Epidermal melanocyte (primary cell): Measurements from ENCODE around the gene BST1.

ENCODE experiments used
- DNase-seq: peaks from one replicate; pipeline ENCODE4 v3.0.0; 2011; ENCODE audit warnings: low spot score; ENCODE audit not compliant: insufficient read length

The BST1 gene

GRCh38 chr4:15702941-15703403 lies at the start of gene BST1:
Gene BST1, plus strand, starts transcription at chr4:15703065. Its CDS starts 80 bp downstream, at chr4:15703145.
- peak; percentile 59 for DNase-seq

DNA sequence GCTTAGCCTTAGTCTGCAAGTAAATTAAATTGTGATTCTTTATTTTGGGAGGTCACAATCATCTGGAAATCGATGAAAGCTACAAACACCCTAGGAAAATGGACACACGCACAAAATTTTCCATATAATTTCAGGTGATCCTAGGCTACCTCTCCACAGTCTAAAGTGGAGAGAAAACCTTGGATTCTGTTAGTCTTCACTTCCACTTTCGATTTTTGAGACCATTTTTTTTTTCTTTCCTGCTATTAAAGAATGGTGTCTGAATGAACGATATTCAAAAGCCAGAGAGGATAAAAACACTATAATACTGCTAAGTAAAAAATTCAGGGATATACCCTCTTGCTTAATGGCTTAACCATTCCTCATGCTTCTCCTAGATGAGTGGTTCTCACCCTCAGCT lies 49.4 kb upstream of the BST1 start:
- DNase-seq: no peak

GRCh38 chr4:15653864-15654592 lies 48.8 kb upstream of the BST1 start:
- no peak for DNase-seq

DNA sequence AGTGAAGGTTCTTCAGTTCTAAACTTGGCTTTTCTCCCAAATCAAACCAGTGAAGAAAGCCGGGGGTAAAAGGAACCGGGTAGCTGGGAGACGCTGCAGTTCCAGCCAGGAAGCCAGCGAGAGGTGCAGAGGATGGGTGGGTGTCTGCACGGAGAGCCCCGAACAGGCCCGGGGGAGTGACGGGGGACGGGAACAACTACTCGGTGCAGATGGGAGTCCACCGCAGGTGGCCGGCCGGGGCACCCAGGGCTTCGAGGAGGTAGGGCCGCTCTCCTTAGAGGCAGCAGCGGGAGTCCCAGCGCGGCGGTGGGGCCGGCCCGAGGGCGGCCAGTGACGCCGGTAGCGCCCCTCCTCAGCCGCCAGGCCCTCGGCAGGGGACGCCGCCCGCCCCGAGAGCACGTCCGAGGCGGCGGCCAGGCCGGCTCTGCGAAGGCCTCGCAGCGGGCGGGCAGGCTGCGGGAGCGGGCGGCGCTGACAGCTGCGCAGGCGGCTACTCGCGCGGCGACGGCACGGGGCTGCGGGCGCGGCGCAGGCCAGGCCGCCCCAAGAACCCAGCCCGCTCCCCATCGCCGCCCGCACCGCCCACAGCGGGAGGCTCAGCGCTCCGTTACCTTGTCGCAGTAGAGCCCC lies 48.2 kb upstream of the BST1 start:
- DNase-seq: no peak

GRCh38 chr4:15655223-15656037 lies 47.4 kb upstream of the BST1 start, which contains the start of gene FBXL5:
Gene FBXL5, minus strand, starts transcription at chr4:15655357. Its CDS starts 70 bp downstream, at chr4:15655287.
- peak; percentile 91 for DNase-seq

- DNase-seq: no peak
Observed at GRCh38 chr4:15656038-15656470, 46.8 kb upstream of the BST1 start.

- DNase-seq: no peak
Observed at GRCh38 chr4:15657366-15657765, 45.5 kb upstream of the BST1 start.

DNA sequence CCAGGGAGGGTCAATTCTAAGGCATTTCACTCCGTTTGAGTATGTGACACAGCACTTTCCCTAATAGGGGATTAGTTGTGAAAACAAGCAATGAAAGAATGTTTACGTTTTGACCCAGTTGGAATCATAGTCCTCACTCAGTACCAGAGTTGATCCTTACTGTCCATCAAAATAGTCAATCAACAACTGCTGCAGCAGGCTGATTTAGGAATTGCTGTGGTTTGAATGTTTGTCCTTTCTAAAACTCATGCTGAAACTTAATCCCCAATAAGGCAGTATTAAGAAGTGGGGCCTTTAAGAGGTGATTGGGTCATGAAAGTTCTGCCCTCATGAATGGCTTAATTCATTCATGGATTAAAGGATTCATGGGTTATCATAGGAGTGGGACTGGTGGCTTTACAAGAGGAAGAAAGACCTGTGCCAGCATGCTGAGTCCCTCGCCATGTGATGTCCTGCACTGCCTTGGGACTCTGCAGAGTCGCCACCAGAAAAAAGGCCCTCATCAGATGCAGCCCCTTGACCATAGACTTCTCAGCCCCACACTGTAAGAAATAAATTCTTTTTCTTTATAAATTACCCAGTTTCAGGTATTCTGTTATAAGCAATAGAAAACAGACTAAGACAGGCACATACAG lies 44.6 kb upstream of the BST1 start:
- DNase-seq: no peak

- no peak for DNase-seq
Observed at GRCh38 chr4:15658781-15659180, 44.1 kb upstream of the BST1 start.

GRCh38 chr4:15659768-15660570 lies 42.9 kb upstream of the BST1 start:
- no peak for DNase-seq

- DNase-seq: no peak
Observed at GRCh38 chr4:15665753-15666365, 37.0 kb upstream of the BST1 start.

DNA sequence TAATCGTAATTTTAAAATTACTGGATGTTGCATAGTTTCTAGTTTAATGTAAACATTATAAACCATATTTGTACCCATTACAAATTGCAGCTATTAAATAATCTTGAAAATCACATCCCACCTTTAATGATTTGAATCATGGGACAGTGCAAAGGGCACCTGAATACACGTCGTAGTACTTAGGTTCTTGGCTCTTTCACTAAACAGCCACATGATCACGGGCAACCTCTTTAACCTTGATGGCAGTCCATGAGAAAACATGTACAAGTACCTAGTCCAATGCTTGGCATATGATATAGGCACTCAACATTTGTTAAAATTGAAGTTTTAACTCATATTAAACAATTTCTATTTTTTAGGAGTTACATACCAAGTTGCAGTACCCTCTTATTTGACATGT lies 35.9 kb upstream of the BST1 start:
- DNase-seq: no peak

GRCh38 chr4:15668566-15669435 lies 34.1 kb upstream of the BST1 start:
- DNase-seq: no peak

GRCh38 chr4:15670576-15670975 lies 32.3 kb upstream of the BST1 start:
- DNase-seq: no peak

DNA sequence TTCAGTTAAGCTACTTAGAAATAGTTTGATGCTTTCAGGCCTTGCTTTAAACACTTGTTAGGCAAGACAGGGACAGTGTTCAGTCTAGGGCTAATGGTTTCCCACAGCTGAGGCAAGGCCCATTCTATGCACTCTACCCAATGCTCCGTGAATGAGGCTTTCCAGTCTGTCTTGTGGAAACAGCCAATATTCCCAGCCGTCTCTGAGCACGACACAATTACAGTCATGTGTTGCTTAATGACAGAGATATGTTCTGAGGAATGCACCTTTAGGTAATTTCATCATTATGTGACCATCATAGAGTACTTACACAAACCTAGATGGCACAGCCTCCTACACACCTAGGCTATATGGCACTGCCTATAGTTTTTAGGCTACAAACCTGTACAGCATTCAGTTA lies 30.8 kb upstream of the BST1 start:
- no peak for DNase-seq

- no peak for DNase-seq
Observed at GRCh38 chr4:15673337-15673736, 29.5 kb upstream of the BST1 start.

DNA sequence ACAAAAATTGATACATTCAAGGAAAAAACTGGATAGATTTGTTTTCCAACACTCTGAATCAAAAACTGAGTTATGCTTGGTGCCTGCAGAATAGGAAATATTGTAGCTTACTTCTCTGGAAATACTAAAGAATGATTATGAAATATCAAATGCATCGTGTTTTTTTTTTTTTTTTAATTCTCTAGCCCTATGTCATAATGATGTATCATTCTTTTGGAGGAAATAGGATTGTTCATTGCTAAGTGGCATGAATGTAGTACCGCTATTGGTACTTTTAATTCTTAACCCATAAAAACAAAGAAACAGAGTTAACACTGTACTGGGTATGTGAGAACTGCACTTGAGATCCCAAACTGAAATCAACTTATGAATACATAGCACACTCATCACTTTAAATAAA lies 28.8 kb upstream of the BST1 start:
- DNase-seq: no peak

DNA sequence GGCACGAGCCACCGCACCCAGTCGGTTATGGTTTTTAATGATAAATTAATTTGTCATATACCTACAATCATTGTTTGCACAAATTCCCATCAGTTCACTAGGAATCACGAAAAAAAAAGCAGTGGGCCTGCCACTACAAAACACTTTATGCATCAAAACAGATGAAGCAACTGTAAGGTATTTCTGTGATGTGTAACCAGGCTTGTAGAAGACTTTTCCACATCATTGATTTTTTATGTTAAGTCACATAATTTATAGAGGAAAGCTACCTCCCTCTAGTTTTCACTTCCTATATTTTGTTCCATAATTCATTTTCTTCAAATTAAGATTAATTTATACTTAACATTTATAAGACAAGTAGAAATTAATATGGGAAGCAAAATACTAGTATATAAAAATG lies 27.9 kb upstream of the BST1 start:
- no peak for DNase-seq

DNA sequence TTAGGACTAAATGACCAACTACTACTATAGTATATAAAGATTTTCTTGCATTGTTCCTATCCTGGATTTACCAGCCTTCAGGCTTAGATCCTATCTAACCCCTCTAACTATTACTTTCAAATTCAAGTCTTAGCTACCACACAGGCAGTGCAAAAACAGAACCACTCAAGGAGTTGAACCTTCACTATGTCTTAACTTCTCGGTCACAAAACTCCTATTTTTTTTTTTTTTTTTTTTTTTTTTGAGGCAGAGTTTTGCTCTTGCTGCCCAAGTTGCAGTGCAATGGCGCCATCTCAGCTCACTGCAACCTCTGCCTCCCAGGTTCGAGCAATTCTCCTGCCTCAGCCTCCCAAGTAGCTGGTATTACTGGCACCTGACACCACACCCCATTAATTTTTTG lies 27.5 kb upstream of the BST1 start:
- DNase-seq: no peak
